Heart left ventricle (tissue), 16 donors: ENCODE measurements around the gene HNF1A. TPM values are rescaled to one million over a fixed set of nuclear protein-coding genes. Genes with fewer than 3 reads are reported as not detected.

ENCODE experiments used
- ATAC-seq, 4 donors: fragments of 200-7000 bp; cut with Tn5 transposase; one replicate each; pipeline ENCODE4 v1.9.1; 2020 to 2022; ENCODE audit warnings: moderate library complexity in 4 of 4, mild to moderate bottlenecking in 3 of 4, moderate number of reproducible peaks in 1 of 4
- DNase-seq, 5 donors: peaks; one replicate each; pipeline ENCODE4 v3.0.0-alpha.2; 2020
- H3K27ac ChIP-seq, 12 donors: fragments of 200-600 bp; sonication (generic) in 4 of 12; one replicate each; pipeline versions ENCODE4 v1.5.0 to v1.8.0; 2016 to 2022; ENCODE audit warnings: mild to moderate bottlenecking in 2 of 12
- H3K27me3 ChIP-seq, 9 donors: fragments of 200-600 bp; sonication (generic) in 2 of 9; one replicate each; pipeline versions ENCODE4 v1.5.1 to v1.8.0; 2016 to 2022; ENCODE audit warnings: mild to moderate bottlenecking in 3 of 9
- H3K36me3 ChIP-seq, 9 donors: fragments of 200-600 bp; sonication (generic) in 2 of 9; one replicate each; pipeline versions ENCODE4 v1.5.0 to v1.8.0; 2018 to 2022; ENCODE audit warnings: mild to moderate bottlenecking in 2 of 9
- H3K4me1 ChIP-seq, 12 donors: fragments of 200-600 bp; sonication (generic) in 4 of 12; one replicate each; pipeline versions ENCODE4 v1.5.0 to v1.8.0; 2016 to 2022; ENCODE audit warnings: mild to moderate bottlenecking in 3 of 12
- H3K4me3 ChIP-seq, 12 donors: fragments of 200-600 bp; sonication (generic) in 4 of 12; one replicate each; pipeline versions ENCODE4 v1.5.0 to v1.8.0; 2017 to 2022; ENCODE audit warnings: mild to moderate bottlenecking in 9 of 12, moderate library complexity in 4 of 12
- H3K9me3 ChIP-seq, 12 donors: fragments of 200-600 bp; sonication (generic) in 4 of 12; one replicate each; pipeline versions ENCODE4 v1.5.0 to v1.8.0; 2016 to 2022; ENCODE audit warnings: mild to moderate bottlenecking in 1 of 12
- POLR2A ChIP-seq, 2 donors: fragments of 450-650 bp; IDR thresholded peaks; one replicate each; pipeline ENCODE4 v1.6.1; 2017; ENCODE audit warnings: antibody characterized with exemption in 2 of 2, mild to moderate bottlenecking in 2 of 2, moderate library complexity in 2 of 2
- WGBS, 4 donors: extraction: QIAGEN DNeasy Blood & Tissue Kit in 2 of 4; methylation state at CpG; one replicate each; pipeline versions ENCODE4 v1.1.5 to v1.1.7; 2013 to 2018; 5-methylcytosine and 5-hydroxymethylcytosine counted together
- intact Hi-C, 10 donors: fragments of 100-400 bp; cut with DNase I; formaldehyde crosslinking; loops; one replicate each; pipeline versions ENCODE4 v1.11.1 to v1.14.2; 2022
- polyA plus RNA-seq, 2 donors: library from polyadenylated mRNA; stranded (reverse); fragments of 200-250 nt; gene quantifications; one replicate each; pipeline ENCODE4 v1.2.3, GENCODE V29; 2013
- total RNA-seq, 9 donors: library from RNA; depleted of rRNA in 2 of 9; stranded (reverse); fragments of >200 nt in 2 of 9; fragmentation: NEBNext Ultra II Directional in 3 of 9; extraction: Animal tissue kit (Norgen Biotek cat#: 25700) in 3 of 9; gene quantifications; one replicate each; pipeline versions ENCODE4 v1.1.0 to v1.2.4, GENCODE V29; 2016 to 2023
- TF ChIP-seq, protein P1 (sequence below), 12 donors: fragments of 200-600 bp; sonication (generic) in 4 of 12; IDR thresholded peaks; one replicate each; pipeline versions ENCODE4 v1.5.0 to v1.8.0; 2018 to 2022; ENCODE audit warnings: antibody characterized with exemption in 12 of 12, mild to moderate bottlenecking in 5 of 12
- donor health status: ischemic (EF 13 %, LVEDD 7.1; RV severe dilation, severe dysfunction).
- donor health status: healthy with polysubstance abuse.
- donor health status: DM: no; HTN: yes; CAD: no.
- donor health status: DM: no; HTN: no; CAD: no.
- donor health status: ischemic (EF 25% LVEDD 6.9; RV normal size, moderate dysfunction).
- donor health status: ischemic (EF 25% LVEDD 5.7; RV mildly dilated, moderate dysfunction).
- donor health status: healthy.
- donor health status: DM: yes; HTN: yes; CAD: no.
- donor health status: ischemic (EF 35%, LVEDD 5.7; RV mildly dilated, moderate dysfunction).
- donor health status: nonischemic (EF 11% LVEDD 7.7; RV severe dilation, severe dysfunction).
- donor health status: DM: yes; HTN: yes; CAD: no.
- donor health status: PGD.
- donor health status: ischemic (EF 29% LVEDD 5.4; RV normal size, mild dysfunction).
- donor health status: nonischemic (EF 23%, LVEDD 6.1; RV moderate dilation, normal function).

Gene HNF1A
- total and polyA plus RNA-seq, 11 donors, result 0.03 TPM; not detected in 10

DNA sequence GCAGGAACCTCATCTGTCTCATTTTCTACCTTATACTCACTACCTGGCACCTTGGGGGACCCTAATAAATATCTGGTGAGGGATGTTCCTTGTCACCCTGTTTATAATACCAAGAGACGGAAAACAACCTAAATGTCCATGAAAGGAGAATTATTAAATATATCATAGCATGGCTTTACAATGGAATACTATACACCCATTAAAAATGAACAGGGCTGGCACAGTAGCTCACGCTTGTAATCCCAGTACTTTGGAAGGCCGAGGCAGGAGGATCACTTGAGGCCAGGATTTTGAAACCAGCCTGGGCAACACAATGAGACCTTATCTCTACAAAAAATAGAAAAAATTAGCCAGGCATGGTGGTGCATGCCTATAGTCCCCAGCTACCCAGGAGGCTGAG lies 39.8 kb upstream of the HNF1A start:
- Histone ChIP-seq H3K4me3 (no peak overlapping the region), H3K27me3 (peaks cover 0 to 4% (median 0%) of the 10 kb centered on the region in 9 donors), H3K27ac (no peak overlapping the region), H3K4me1 (peaks cover 0 to 26% (median 0%) of the 10 kb centered on the region in 12 donors), H3K9me3 (no peaks in the 10 kb centered on the region), H3K36me3 (no peaks in the 10 kb centered on the region)
- no peak for DNase-seq
- TF ChIP-seq, protein P1, sequence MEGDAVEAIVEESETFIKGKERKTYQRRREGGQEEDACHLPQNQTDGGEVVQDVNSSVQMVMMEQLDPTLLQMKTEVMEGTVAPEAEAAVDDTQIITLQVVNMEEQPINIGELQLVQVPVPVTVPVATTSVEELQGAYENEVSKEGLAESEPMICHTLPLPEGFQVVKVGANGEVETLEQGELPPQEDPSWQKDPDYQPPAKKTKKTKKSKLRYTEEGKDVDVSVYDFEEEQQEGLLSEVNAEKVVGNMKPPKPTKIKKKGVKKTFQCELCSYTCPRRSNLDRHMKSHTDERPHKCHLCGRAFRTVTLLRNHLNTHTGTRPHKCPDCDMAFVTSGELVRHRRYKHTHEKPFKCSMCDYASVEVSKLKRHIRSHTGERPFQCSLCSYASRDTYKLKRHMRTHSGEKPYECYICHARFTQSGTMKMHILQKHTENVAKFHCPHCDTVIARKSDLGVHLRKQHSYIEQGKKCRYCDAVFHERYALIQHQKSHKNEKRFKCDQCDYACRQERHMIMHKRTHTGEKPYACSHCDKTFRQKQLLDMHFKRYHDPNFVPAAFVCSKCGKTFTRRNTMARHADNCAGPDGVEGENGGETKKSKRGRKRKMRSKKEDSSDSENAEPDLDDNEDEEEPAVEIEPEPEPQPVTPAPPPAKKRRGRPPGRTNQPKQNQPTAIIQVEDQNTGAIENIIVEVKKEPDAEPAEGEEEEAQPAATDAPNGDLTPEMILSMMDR (IDR thresholded peaks at IDR 0.05), result no peak
- TF ChIP-seq POLR2A (IDR thresholded peaks at IDR 0.05), result no peak
- 53 to 86% (median 71%) methylated on average over 3 of the region's 3 CpGs for WGBS, 4 donors
- no peak for ATAC-seq
- intact Hi-C loops, result no loop called here

DNA sequence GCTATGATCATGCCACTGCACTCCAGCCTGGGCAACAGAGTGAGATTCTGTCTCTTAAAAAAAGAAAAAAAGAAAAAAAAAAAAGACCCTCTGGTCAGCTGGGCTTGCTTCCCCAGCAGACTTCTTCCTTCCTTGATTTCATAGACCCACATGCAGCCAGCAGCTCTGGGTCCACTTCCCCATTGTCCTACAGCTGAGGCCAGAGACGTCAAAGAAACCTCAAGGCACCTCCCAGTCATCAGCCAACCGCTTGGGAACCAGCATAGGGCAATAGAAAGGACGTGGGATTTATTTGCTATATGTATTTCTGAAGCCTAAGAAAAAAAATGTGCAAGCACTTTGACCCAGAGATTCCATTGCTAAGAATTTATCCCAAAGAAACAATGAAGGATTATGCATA lies 38.8 kb upstream of the HNF1A start:
- DNase-seq (peak; percentile 41 to 72 (median 54)), ATAC-seq (peak; percentile 40 to 84 (median 66))
- peak overlapping the region in 1 of 12 donors; percentile 75 for H3K27ac ChIP-seq
- no peak overlapping the region for H3K4me3 ChIP-seq
- WGBS, 4 donors, result 24 to 36% (median 33%) methylated on average over 3 of the region's 3 CpGs
- intact Hi-C loops, result no loop called here
- H3K27me3 ChIP-seq, result peaks cover 0 to 4% (median 0%) of the 10 kb centered on the region in 9 donors
- H3K36me3 ChIP-seq, result no peaks in the 10 kb centered on the region
- TF ChIP-seq, protein P1 (IDR thresholded peaks at IDR 0.05), result no peak
- TF ChIP-seq POLR2A (IDR thresholded peaks at IDR 0.05), result no peak
- H3K4me1 ChIP-seq, result peaks cover 0 to 18% (median 0%) of the 10 kb centered on the region in 12 donors
- no peaks in the 10 kb centered on the region for H3K9me3 ChIP-seq

DNA sequence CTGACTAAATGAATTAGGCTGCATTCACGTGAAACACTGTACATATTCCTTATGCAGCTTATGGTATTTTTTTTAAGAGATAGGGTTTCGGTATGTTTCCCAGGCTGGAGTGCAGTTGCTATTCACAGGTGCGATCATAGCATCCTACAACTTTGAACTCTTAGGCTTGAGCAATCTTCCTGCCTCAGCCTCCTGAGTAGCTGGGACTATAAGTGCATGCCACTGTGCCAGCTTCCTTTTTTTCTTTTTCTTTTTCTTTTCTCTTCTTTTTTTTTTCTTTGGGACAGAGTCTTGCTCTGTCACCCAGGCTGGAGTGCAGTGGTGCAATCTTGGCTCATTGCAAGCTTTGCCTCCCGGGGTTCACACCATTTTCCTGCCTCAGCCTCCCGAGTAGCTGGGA lies 38.3 kb upstream of the HNF1A start:
- peak overlapping the region in 1 of 12 donors; percentile 75 for H3K27ac ChIP-seq
- H3K27me3 ChIP-seq, result peaks cover 0 to 4% (median 0%) of the 10 kb centered on the region in 9 donors
- peaks cover 0 to 18% (median 0%) of the 10 kb centered on the region in 12 donors for H3K4me1 ChIP-seq
- TF ChIP-seq, protein P1 (IDR thresholded peaks at IDR 0.05), result no peak
- no peak for TF ChIP-seq POLR2A (IDR thresholded peaks at IDR 0.05)
- no peaks in the 10 kb centered on the region for H3K9me3 ChIP-seq
- no peak for ATAC-seq
- intact Hi-C loops, result loop anchor here in 1 of 10 donors (10.0 kb wide), 1 partner anchor 175 kb away; no protein-coding TSS in a partner anchor
- no peaks in the 10 kb centered on the region for H3K36me3 ChIP-seq
- no peak for DNase-seq
- 64 to 73% (median 70%) methylated on average over 5 of the region's 5 CpGs for WGBS, 4 donors
- no peak overlapping the region for H3K4me3 ChIP-seq

DNA sequence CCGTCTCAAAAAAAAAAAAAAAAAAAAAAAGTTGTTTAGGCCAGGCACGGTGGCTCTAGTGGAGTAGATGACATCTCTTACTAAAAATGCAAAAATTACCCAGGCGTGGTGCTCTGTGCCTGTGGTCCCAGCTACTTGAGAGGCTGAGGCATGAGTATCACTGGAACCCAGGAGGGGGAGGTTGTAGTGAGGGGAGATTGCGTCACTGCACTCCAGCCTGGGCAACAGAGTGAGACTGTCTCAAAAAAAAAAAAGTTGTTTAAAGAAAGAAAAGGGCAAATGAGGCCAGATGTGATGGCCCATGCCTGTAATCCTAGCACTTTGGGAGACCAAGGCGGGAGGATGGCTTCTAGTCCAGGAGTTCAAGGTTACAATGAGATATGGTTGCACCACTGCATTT lies 37.5 kb upstream of the HNF1A start:
- Histone ChIP-seq H3K4me1 (peaks cover 0 to 14% (median 0%) of the 10 kb centered on the region in 12 donors), H3K36me3 (no peaks in the 10 kb centered on the region), H3K9me3 (no peaks in the 10 kb centered on the region), H3K4me3 (no peak overlapping the region), H3K27me3 (peaks cover 0 to 4% (median 0%) of the 10 kb centered on the region in 9 donors), H3K27ac (no peak overlapping the region)
- WGBS, 4 donors, result 76 to 82% (median 77%) methylated on average over 5 of the region's 5 CpGs
- intact Hi-C loops, result loop anchor here in 1 of 10 donors (10.0 kb wide), 1 partner anchor 174 kb away; no protein-coding TSS in a partner anchor
- ATAC-seq (no peak), DNase-seq (no peak)
- TF ChIP-seq, protein P1 (IDR thresholded peaks at IDR 0.05), result no peak
- TF ChIP-seq POLR2A (IDR thresholded peaks at IDR 0.05), result no peak
